Gastrocnemius medialis (tissue), 4 donors: ENCODE results near the gene PTGES.

Experiments used
- CTCF ChIP-seq, 5 experiments: fragments of 450-650 bp in 3 of 5; fragments of 200-600 bp in 2 of 5; sonication (generic) in 2 of 5; IDR thresholded peaks in 4 of 5; conservative IDR thresholded peaks in 1 of 5; 1 replicate in 4 of 5; 2 replicates in 1 of 5; pipeline ENCODE4 v1.5.1; 2016 to 2019; ENCODE audit warnings: antibody characterized with exemption in 5 of 5, mild to moderate bottlenecking in 3 of 5, moderate library complexity in 3 of 5
- POLR2A ChIP-seq, 2 donors: fragments of 450-650 bp; IDR thresholded peaks; one replicate each; pipeline ENCODE4 v1.6.1; 2017; ENCODE audit warnings: antibody characterized with exemption in 2 of 2, mild to moderate bottlenecking in 2 of 2, moderate library complexity in 2 of 2

GRCh38 chr9:129725795-129726251, 27.0 kb downstream of the PTGES start:
- TF ChIP-seq CTCF (IDR thresholded peaks at IDR 0.05 in 4 of 5, conservative IDR thresholded peaks at IDR 0.05 in 1 of 5) (no peak), POLR2A (IDR thresholded peaks at IDR 0.05) (no peak)
